Embryonic facial prominence (tissue), 1 donor: ENCODE measurements around the gene TPCN1.
"Not testable (repeated sequence)": the region's sequence is repeated elsewhere in the genome, so short reads cannot be mapped to it uniquely, and the experiment has no call there.

ENCODE experiments used
- DNase-seq: peaks from one replicate; pipeline ENCODE4 v3.0.0-alpha.2; 2016; ENCODE audit errors: extremely low spot score

Gene TPCN1

DNA sequence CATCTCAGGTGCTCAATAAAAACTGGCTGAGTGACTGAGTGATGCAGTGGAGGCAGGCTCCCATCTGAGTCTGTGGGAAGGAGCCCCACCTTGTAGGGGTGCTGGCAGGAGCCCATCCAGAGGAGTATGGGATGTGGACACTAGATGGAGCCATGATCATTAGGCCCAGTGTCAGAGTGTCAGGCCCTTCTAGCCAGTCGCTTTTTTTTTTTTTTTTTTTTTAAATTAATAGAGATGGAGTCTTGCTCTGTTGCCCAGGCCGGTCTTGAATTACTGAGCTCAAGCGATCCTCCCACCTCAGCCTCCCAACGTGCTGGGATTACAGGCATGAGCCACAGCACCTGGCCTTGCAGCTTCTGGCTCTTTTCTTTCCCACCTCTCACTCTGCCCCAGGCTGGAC is 24.3 kb upstream of the TPCN1 start:
- no peak for DNase-seq

DNA sequence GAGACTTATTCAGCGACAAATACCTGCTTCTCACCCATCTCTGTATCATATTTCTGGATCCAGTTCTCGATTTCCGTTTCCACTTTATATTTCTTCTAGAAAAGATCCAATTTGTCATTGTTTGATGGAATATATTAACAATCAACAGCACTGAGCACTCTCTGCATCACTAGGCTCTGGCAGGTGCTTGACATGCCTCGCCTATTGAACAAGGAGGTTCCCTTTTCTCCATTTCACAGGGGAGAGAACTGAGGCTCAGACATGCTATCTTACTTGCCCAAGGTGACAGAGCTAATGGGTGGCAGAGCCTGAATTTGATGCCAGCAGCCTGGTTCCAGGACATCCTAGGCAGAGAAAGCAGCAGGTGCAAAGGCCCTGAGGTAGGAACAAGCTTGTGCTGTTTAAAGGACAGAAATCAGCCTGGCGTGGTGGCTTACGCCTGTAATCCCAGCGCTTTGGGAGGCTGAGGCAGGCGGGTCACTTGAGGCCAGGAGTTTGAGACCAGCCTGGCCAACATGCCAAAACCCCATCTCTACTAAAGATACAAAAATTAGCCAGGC is 23.7 kb upstream of the TPCN1 start:
- DNase-seq = no peak

DNA sequence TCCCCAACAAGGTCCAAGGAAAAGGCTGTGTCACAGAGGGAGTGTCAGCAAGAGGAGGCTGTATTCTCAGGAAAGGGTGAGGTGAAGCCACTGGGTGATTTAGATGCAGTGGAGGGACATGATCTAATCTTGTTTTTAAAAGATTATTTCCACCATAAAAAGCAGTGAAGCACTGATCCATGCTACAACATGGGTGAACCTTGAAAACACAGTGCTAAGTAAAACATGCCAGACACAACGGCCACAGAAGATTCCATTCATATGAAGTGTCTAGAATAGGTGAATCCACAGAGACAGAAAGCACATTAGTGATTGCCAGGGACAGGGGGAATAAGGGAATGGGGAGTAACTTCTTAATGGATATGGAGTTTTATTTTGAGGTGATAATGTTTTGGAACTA is 23.0 kb upstream of the TPCN1 start:
- DNase-seq = no peak

DNA sequence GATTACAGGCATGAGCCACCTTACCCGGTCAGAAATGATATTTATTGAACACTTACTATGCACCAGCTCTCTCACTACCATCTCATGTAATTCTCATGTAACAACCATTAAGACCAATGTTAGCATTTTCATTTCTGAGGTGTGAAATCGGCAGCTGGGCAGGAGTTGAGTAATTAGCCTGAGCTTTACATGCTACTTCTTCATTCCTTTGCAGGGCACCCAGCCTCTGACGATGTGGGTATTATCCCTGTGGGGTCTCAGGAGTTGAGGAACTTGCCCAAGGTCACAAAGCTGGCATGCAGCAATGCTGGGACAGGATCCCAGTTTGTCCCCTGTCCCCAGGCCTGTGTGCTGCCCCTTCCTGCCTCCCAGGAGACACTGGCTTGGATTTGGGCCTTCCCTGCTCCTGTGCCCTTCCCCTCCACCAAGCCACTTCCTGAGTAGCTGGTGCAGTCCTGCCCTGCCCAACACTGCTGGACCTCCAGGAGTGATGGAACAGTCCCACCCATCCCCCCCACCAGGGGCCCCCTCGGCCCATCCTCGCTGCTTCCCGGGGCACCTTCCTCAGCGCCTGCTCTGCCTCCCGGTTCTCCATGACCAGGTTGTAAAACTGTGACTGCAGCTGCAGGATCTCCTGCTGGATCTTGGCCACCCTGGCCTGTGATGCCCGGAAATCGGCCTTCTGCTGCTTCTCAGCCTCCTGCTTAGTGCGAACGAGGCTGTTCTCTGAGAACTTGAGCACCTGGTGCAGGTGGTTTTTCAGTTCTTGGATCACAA is 21.1 kb upstream of the TPCN1 start:
- DNase-seq = no peak

DNA sequence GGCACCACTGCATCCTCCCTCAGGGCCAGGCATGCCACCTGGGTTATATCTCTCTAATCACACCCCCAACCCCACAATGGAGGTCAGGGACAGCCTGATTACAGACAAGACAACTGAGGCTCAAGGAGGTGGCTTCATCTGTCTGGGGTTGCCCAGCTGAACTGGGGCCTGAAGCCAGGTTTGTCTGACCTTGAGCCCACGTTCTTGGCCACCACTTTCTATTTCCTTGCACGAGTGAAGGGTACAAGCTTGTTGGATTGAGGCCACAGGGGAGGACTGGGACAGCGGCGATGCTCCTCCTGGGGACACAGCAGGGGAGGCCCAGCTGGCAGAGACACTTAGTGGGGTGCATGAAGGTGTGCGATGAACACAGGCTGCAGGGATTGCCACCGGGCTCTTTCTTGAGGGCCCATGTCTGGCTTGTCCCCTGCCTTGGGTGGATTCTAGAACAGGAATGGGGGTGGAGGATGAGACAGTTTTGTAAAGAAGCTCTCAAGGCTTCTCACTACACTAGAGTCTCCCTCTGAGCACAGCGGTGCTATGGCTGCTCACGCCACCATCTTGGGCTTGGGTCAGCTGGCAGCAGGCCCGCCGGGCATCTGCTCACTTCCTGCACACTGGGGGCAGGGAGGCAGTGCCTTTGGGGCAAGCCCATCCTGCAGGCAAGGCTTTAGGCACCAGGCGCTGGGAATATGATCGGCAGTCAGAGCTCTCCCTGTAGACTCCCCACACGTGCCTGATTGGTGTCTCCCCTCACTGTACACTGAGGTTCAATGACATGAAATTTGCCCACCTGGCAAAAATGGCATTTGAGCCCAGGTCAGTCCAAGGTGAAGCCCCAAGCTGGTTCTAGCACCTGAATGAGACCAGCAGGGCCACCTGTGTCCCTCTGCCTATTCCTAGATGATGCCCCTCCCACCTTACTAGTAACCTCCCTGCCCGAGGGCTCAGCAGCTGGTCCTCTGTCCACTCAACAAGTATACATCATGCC is 19.8 kb upstream of the TPCN1 start:
- no peak for DNase-seq

DNA sequence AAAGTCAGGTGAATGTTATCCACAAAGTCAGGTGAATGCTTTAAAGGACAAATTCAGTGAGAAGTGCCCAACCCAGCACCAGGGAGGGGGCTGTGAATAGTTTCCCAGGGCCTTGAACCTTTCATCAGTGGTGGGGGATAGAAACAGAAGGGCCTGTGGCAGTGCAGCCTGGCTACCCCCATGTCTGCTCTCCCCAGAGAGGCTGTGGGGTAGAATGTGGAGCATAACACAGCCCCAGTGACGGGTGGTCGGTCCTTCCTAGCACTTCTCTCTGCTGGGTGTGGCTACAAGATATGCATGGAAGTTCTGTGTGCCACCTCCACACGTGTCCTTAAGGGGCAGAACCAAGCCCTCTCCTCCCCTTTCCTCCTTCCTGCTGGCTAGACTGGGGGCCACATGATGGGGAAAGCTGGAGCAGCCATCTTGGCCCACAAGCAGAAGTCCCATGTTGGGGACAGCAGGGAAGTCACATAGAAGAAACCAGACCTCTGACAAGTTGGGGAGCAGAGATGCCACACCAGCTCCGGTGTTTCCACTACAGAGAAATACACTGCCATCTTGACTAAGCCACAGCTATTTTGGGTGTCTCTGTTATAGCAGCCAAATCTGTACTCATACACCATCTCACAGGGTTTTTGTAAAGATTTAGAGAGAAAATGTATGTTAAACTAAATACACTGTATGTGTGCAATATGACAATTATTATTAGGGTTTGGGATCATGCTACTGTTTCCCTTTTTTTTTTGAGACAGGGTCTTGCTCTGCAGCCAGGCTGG is 18.8 kb upstream of the TPCN1 start:
- DNase-seq = no peak

DNA sequence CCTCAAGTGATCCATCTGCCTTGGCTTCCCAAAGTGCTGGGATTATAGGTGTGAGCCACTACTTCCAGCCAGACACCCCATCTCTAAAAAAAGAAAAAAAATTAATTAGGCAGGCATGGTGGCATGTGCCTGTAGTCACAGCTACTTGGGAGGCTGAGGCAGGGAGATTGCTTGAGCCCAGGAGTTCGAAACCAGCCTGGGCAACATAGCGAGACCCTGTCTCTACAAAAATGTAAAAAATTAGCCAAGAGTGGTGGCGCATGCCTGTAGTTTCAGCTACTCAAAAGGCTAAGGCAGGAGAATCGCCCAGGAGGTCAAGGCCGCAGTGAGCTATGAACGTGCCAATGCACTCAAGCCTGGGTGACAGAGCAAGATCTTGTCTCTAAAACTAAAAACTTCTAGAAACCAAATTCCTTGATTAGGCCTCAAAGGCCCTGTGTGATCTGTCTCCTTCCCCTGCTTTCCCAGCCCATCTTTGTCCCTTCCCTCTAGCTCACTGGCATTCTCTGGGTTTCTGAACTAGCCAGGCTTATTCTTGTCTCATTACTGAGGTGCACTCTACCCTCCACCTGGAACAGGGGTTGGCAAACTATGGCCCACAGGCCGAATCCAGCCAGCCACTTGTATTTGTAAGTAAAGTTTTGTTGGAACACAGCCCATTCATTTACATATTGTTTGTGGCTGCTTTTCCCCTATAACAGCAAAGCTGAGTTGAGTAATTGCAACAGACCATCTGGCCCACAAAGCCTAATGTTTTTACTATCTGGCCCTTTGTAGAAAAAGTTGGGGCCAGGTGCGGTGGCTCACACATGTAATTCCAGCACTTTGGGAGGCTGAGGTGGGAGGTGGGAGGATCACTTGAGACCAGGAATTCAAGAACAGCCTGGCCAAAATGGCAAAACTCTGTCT is 17.2 kb upstream of the TPCN1 start:
- no peak for DNase-seq

DNA sequence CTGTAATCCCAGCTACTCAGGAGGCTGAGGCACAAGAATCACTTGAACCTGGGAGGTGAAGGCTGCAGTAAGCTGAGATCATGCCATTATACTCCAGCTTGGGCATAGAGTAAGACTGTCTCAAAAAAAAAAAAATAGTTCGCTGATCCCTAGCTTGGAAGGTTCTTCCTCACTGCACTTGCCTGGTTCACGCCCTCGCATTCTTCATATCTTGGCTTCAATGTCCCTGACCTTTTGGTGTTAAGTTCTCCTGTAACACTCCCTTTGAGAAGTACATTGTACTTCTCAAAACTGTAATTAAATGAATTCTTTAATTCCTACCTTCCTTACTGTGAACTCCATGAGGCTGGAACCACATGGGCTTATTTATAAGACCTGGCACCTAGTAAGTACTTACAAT is 16.5 kb upstream of the TPCN1 start:
- DNase-seq = no peak

DNA sequence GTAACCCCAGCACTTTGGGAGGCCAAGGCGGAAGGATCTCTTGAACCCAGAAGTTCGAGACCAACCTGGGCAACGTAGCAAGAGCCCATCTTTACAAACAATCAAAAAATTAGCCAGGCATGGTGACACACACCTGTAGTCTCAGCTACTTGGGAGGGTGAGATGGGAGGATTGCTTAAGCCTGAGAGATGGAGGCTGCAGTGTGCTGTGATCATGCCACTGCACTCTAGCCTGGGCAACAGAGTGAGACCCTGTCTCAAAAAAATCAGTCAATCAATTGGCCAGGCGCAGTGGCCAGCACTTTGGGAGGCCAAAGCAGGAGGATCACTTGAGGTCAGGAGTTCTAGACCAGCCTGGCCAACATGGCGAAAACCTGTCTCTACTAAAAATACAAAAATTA is 14.5 kb upstream of the TPCN1 start:
- DNase-seq = not testable (repeated sequence)

DNA sequence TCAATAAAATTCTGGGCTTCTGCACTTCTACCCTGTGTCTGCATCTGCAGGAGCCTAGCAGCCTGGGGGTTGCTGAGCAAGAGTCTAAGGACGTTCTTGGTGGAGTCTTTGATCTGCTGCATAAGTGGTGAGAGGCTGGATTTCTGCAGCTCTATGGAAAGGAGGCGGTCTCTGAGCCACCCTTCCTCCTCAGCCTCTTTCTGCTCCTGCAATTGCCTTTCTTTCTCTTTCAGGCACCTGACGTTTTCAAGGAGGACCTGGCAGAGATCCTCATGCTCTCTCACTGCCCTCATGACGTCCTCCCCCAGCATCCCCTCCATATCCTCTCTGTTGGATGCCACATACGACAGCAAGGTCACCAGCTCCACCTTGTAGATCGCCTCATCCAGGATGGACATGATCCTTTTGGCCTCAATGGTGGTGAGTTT is 13.6 kb upstream of the TPCN1 start:
- no peak for DNase-seq

DNA sequence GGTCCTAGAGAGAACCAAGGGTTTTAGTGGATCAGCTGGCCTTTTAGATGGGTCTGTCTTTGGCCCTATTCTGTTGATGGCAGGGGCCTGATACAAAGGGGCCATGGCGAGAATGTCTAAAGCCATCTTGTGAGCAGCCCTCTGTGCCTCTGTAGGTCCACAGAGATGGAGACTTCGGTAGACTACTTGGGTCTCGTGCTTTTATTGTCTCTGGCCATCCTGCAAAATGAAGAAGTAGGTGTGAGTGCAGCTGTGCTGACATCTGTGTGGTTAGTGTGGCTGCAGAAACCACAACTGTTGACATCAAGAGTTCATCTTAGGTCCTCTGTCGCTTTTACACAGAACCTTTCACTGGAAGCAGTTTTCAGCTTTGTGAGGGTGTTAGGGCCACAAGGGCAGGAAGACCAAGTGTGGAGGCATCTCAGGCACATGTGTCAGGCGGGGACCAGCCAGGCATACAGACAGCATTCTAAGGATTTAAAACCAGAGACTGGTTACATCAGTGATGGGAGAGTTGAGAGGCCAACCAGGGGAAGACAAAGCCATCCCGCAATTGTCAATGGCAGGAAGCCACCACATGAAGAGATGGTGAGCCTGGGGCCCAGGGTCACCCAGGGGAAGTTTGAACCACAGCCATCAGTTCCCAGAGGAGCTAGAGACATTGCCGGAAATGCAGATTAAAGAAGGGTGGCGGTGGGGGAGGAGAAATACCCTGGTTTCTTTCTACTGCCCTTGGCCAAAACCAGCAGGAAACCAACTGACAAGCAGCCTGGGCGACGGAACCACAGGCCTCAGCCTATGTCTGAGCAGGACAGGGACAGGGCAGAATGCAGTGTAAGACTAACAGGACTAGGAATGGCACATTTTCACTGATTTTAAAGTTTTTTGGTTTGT is 13.0 kb upstream of the TPCN1 start:
- no peak for DNase-seq

DNA sequence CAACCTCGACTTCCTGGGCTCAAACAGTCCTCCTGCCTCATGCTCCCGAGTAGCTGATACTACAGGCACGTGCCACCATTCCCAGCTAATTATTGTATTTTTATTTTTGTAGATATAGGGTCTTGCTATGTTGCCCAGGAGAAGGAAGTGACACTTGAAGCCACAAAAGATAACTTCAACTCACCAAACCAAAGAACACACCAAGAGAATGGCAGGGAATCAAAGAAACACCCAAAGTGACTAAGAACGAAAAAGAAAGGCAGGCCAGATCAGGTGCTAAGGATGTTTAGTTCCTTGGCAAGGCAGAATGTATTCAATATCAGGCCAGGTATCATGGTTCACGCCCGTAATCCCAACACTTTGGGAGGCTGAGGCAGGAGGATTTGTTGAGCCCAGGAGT is 10.1 kb upstream of the TPCN1 start:
- no peak for DNase-seq

DNA sequence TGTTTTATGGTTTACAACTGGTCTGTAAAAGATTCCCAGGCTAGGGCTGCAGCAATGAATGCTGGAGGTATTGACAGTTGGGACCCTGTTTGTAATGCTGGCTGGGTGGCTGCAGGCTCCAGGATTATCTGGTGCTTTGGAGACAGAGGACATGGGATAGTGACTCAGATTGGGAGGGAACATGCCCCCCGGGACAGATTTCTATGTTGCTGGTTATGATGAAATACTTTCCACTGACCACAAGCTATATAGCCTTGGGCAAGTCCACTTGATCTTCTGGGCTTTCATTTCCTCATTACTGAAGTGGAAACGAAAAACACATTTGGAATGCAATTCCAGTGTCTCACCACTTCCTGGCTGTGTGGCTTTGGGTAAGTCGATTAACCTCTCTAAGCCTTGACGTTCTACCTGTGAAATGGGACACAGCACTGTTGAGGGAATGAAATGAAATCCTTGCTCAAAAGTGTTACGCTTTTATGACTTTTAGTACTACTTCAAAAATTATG is 6.3 kb upstream of the TPCN1 start:
- no peak for DNase-seq

DNA sequence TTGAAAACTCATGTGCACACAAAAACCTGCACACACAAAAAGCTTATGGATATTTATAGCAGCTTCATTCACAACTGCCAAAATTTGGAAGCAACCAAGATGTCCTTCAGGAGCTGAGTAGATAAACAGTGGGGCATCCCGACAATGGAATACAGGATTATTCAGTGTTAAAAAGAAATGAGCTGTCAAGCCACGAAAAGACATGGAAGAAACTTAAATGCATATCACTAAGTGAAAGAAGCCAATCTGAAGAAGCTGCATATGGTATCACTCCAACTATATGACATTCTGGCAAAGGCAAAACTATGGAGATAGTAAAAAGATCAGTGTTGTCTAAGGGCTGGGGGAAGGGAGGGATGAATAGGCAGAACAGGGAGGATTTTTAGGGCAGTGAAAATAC is 5.2 kb upstream of the TPCN1 start:
- DNase-seq = no peak

DNA sequence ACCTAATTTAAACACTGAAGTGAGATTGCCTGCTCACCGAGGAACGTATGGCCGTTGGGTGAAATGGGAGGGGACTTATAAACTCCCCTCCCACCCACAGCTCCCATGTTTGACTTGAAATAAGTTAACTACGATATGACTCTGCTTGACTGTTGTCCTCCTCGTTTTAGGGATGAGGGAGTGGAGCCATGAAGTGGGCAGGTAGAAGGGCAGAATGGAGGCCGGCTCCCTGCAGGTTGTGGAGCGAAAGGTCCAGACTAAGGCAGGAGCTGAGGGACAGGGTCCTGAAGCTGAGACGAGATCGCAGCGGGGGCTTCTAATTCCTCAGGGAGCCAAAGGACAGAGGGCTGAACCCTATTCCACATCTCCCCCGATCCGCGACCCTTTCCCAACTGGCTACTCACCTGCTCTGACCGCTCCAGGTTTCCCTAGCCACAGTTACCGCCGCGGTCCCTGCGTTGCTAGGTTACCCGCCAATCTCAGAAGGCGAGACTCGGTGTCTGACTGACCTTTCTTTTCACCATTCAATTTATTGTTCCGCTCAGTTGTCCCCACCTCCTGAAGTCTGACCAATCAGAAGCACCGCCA is 577 bp upstream of the TPCN1 start:
- DNase-seq = no peak

DNA sequence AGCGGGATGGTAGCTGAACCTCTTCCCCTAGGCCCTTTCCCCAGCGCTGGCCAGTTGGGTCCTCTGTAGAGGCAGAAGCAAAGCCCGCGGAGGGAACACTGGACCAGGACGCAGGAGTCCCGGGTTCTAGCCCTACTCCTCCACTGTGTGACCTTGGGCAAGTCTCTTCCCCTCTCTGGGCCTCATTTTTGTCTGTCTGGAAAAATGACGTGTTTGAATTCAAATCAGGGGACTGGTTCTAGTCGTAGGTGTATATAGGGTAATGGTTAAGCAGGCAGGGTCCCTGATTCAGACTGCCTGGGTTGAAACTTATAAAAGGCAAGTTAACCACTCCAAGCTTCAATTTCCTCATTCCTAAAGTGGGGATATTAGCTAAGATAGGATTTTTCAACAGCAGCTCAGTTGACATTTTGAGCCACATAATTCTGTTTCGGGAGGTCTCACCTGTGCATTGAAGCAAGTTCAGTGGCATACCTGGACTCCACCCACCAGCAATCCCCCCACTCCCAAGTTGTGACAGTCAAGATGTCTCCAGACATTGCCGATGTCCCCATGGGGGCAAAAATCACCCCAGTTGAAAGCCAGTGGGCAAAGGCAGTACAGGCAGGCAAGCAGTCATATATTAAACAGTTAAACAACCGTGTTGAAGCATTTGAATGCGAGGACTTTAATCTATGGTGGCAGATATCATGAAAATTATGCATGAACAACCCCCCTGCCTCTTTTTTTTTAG is 899 bp downstream of the TPCN1 start:
- no peak for DNase-seq

DNA sequence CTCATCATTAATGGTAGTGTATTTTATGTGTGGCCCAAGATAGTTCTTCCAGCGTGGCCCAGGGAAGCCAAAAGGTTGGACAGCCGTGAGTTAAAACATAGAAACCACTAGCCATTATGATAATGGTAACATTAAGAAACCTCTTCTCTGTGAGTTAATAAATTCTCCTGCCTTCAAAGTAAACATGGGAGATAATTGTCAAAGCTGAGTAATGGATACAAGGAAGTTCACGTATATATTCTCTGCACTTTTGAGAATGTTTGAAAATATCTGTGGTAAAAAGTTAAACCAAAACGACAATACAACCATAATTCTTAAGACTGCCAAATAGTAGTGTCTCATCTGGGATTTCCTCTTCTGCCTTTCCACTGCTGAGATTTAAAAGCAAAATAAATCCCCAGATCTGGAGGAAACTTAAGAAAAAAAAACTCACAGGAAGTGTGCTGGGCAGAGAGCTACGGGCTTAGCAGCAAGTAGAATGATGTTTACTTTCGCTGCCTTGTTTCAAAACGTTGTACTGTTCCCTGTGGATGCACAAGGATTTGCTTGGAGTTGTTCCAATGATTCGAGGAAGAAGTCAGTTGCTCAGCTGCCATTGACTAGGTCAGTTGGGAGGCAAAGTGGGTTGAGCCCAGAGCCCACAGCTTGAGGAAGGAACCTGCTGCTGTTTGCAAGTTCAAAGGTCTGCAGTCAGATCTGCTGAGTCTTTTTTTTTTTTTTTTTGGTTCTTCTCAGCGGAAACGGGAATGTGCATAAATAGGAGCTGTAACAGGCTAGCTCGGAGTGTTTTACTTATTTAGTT is 1.7 kb downstream of the TPCN1 start:
- no peak for DNase-seq

DNA sequence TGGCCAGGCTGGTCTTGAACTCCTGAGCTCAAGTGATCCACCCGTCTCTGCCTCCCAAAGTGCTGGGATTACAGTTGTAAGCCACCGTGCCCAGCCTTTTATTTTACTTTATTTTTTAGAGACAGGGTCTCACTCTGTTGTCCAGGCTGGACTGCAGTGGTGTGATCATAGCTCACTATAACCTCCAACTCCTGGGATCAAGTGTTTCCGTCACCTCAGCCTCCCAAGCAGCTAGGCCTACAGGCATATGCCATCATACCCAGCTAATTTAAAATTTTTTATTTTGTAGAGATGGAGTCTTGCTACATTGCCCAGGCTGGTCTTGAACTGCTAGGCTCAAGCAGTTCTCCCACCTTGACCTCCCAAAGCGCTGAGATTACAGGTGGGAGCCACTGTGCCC is 3.7 kb downstream of the TPCN1 start:
- no peak for DNase-seq
